Mucosa of rectum (tissue), 2 donors: Measurements from ENCODE around the gene SNUPN.

Experiments used
- H3K27ac ChIP-seq, 2 donors: one replicate each; pipeline ENCODE4 v1.7.0; 2013; ENCODE audit warnings: inconsistent platforms in 2 of 2, low read depth in 2 of 2, low read length in 2 of 2
- H3K27me3 ChIP-seq, 2 donors: one replicate each; pipeline ENCODE4 v1.7.0; 2013; ENCODE audit warnings: low read length in 2 of 2; ENCODE audit not compliant: control insufficient read depth in 2 of 2, insufficient read depth in 2 of 2
- H3K36me3 ChIP-seq, 2 donors: one replicate each; pipeline ENCODE4 v1.7.0; 2013; ENCODE audit warnings: low read length in 2 of 2; ENCODE audit not compliant: control insufficient read depth in 2 of 2, insufficient read depth in 2 of 2
- H3K4me1 ChIP-seq, 2 donors: one replicate each; pipeline ENCODE4 v1.7.0; 2013; ENCODE audit warnings: low read length in 2 of 2, mild to moderate bottlenecking in 1 of 2; ENCODE audit not compliant: control insufficient read depth in 2 of 2, insufficient read depth in 2 of 2
- H3K4me3 ChIP-seq, 2 donors: one replicate each; pipeline ENCODE4 v1.7.0; 2013; ENCODE audit warnings: low read length in 2 of 2
- H3K9ac ChIP-seq, 2 donors: one replicate each; pipeline ENCODE4 v1.7.0; 2013; ENCODE audit warnings: low read length in 2 of 2, low read depth in 1 of 2, mild to moderate bottlenecking in 1 of 2
- H3K9me3 ChIP-seq, 2 donors: one replicate each; pipeline ENCODE4 v1.7.0; 2013; ENCODE audit warnings: low read length in 2 of 2; ENCODE audit not compliant: control insufficient read depth in 2 of 2
- donor health status: healthy.
- donor health status: Normal muscosa, but diverticular disease.

SNUPN gene

GRCh38 chr15:75654201-75654907, 28.8 kb upstream of the SNUPN start:
- Histone ChIP-seq H3K4me1 (peaks cover 37 to 39% of the 10 kb centered on the region in 2 donors), H3K27me3 (no peaks in the 10 kb centered on the region), H3K9me3 (no peaks in the 10 kb centered on the region), H3K27ac (no peak overlapping the region), H3K36me3 (peaks cover 12 to 38% of the 10 kb centered on the region in 2 donors), H3K9ac (no peak overlapping the region), H3K4me3 (no peak overlapping the region)

GRCh38 chr15:75653347-75653913, 27.9 kb upstream of the SNUPN start:
- Histone ChIP-seq H3K4me3 (no peak overlapping the region), H3K27me3 (no peaks in the 10 kb centered on the region), H3K36me3 (peaks cover 12 to 37% of the 10 kb centered on the region in 2 donors), H3K9me3 (no peaks in the 10 kb centered on the region), H3K27ac (no peak overlapping the region), H3K9ac (no peak overlapping the region), H3K4me1 (peaks cover 46 to 49% of the 10 kb centered on the region in 2 donors)

- Histone ChIP-seq H3K4me1 (peaks cover 47 to 51% of the 10 kb centered on the region in 2 donors), H3K9me3 (no peaks in the 10 kb centered on the region), H3K36me3 (peaks cover 7 to 23% of the 10 kb centered on the region in 2 donors), H3K4me3 (peak overlapping the region; percentile 61 to 94), H3K9ac (peak overlapping the region; percentile 41 to 52), H3K27me3 (no peaks in the 10 kb centered on the region), H3K27ac (peak overlapping the region; percentile 9 to 48)
Observed at GRCh38 chr15:75651810-75652543, 26.5 kb upstream of the SNUPN start.

- Histone ChIP-seq H3K27ac (peak overlapping the region; percentile 9 to 48), H3K9ac (peak overlapping the region; percentile 34 to 52), H3K4me1 (peaks cover 55 to 58% of the 10 kb centered on the region in 2 donors), H3K9me3 (no peaks in the 10 kb centered on the region), H3K36me3 (peaks cover 7 to 18% of the 10 kb centered on the region in 2 donors), H3K4me3 (peak overlapping the region; percentile 61 to 94), H3K27me3 (no peaks in the 10 kb centered on the region)
Observed at GRCh38 chr15:75650908-75651809, 25.6 kb upstream of the SNUPN start.

- no peaks in the 10 kb centered on the region for H3K9me3 ChIP-seq
- peak overlapping the region in 1 of 2 donors; percentile 94 for H3K4me3 ChIP-seq
- H3K27me3 ChIP-seq = no peaks in the 10 kb centered on the region
- peaks cover 56 to 58% of the 10 kb centered on the region in 2 donors for H3K4me1 ChIP-seq
- H3K9ac ChIP-seq = no peak overlapping the region
- H3K27ac ChIP-seq = no peak overlapping the region
- peaks cover 4 to 18% of the 10 kb centered on the region in 2 donors for H3K36me3 ChIP-seq
Observed at GRCh38 chr15:75649848-75650247, 24.3 kb upstream of the SNUPN start.

GRCh38 chr15:75649045-75649761, 23.7 kb upstream of the SNUPN start:
- Histone ChIP-seq H3K9me3 (no peaks in the 10 kb centered on the region), H3K9ac (peak overlapping the region; percentile 8 to 79), H3K27ac (peak overlapping the region; percentile 93), H3K4me3 (peak overlapping the region; percentile 71 to 94), H3K4me1 (peaks cover 55 to 58% of the 10 kb centered on the region in 2 donors), H3K36me3 (peaks cover 0 to 16% of the 10 kb centered on the region in 2 donors), H3K27me3 (no peaks in the 10 kb centered on the region)

GRCh38 chr15:75648156-75649000, 22.9 kb upstream of the SNUPN start:
- Histone ChIP-seq H3K9me3 (no peaks in the 10 kb centered on the region), H3K9ac (peak overlapping the region; percentile 79 to 97), H3K27ac (peak overlapping the region; percentile 93), H3K27me3 (no peaks in the 10 kb centered on the region), H3K4me1 (peaks cover 52 to 56% of the 10 kb centered on the region in 2 donors), H3K36me3 (peaks cover 0 to 14% of the 10 kb centered on the region in 2 donors), H3K4me3 (peak overlapping the region; percentile 71 to 94)

- Histone ChIP-seq H3K4me1 (peaks cover 48 to 49% of the 10 kb centered on the region in 2 donors), H3K4me3 (peak within 1 kb of the TSS; percentile 71 to 94), H3K36me3 (peaks cover 0 to 14% of the 10 kb centered on the region in 2 donors), H3K27ac (peak within 1 kb of the TSS; percentile 93), H3K27me3 (no peaks in the 10 kb centered on the region), H3K9me3 (no peaks in the 10 kb centered on the region), H3K9ac (peak within 1 kb of the TSS; percentile 79 to 97)
Observed at GRCh38 chr15:75647370-75648155, 22.0 kb upstream of the SNUPN start, which contains the start of gene SNX33. Gene SNX33 (plus strand): TSS chr15:75647912. CDS start chr15:75649103, 1,191 bp downstream.
